Calu3 (cell line): ENCODE results near the gene DPEP1. TPM values are rescaled to one million over a fixed set of nuclear protein-coding genes. Genes with fewer than 3 reads are reported as not detected.

Source experiments
- Bru-seq: library from RNA; stranded (reverse); fragments of 400-500 nt; gene quantifications from one replicate; lab custom pipeline; 2021; lab: Mats Ljungman, UMichigan
- BruChase-seq, 2 experiments: library from RNA; stranded (reverse); fragments of 400-500 nt; gene quantifications; one replicate each; lab custom pipeline; 2021; lab: Mats Ljungman, UMichigan
- BruUV-seq: library from RNA; stranded (reverse); fragments of 400-500 nt; replicated peaks from 2 replicates; lab custom pipeline; 2021; lab: Mats Ljungman, UMichigan
- CTCF ChIA-PET: fragments of 300-600 bp; sonication (Branson Sonifier 250); formaldehyde crosslinking; loops from one replicate; lab custom pipeline; 2022; ENCODE audit warnings: antibody characterized with exemption; lab: Charles Lee
- DNase-seq: peaks from one replicate; pipeline ENCODE4 v3.0.0; 2022
- H3K27ac Mint-ChIP-seq: one replicate; pipeline ENCODE4 v1.8.0; 2022; ENCODE audit warnings: mixed read lengths; ENCODE audit not compliant: unreplicated experiment
- H3K27me3 Mint-ChIP-seq: one replicate; pipeline ENCODE4 v1.8.0; 2022; ENCODE audit warnings: mixed read lengths; ENCODE audit not compliant: unreplicated experiment
- H3K36me3 Mint-ChIP-seq: one replicate; pipeline ENCODE4 v1.8.0; 2022; ENCODE audit warnings: mild to moderate bottlenecking, moderate library complexity, mixed read lengths; ENCODE audit not compliant: insufficient read depth, unreplicated experiment
- H3K4me1 Mint-ChIP-seq: one replicate; pipeline ENCODE4 v1.8.0; 2022; ENCODE audit warnings: mild to moderate bottlenecking, low read depth, mixed read lengths; ENCODE audit not compliant: unreplicated experiment
- H3K4me3 Mint-ChIP-seq: one replicate; pipeline ENCODE4 v1.8.0; 2022; ENCODE audit warnings: mild to moderate bottlenecking, low read depth, moderate library complexity, mixed read lengths; ENCODE audit not compliant: unreplicated experiment
- H3K9me3 Mint-ChIP-seq: one replicate; pipeline ENCODE4 v1.8.0; 2022; ENCODE audit warnings: low read depth, mixed read lengths; ENCODE audit not compliant: unreplicated experiment
- CTCF ChIP-seq: fragments of 200-600 bp; IDR thresholded peaks from one replicate; pipeline ENCODE4 v1.8.0; 2022; ENCODE audit warnings: antibody characterized with exemption; ENCODE audit not compliant: unreplicated experiment
- intact Hi-C: fragments of 100-400 bp; cut with micrococcal nuclease; formaldehyde crosslinking; loops from one replicate; pipeline ENCODE4 v1.10.0; 2022; ENCODE audit not compliant: unreplicated experiment
- long read RNA-seq: library from polyadenylated mRNA; stranded (forward); transcript quantifications from one replicate; pipeline ENCODE4 v2.0.0, GENCODE V29; 2022
- total RNA-seq: library from RNA; stranded (reverse); gene quantifications from 2 replicates; pipeline ENCODE4 v1.2.3, GENCODE V29; 2022

The DPEP1 gene
- total RNA-seq (not detected in 2 replicates), Bru-seq, nascent RNA (percentile 4 among the genes with signal in this experiment), BruChase-seq, experiment 1, labeled RNA remaining after a 6-hour chase (percentile 11 among the genes with signal in this experiment), BruChase-seq, experiment 2, labeled RNA remaining after a 2-hour chase (percentile 10 among the genes with signal in this experiment)
- long read RNA-seq = 0 reads

- CTCF ChIA-PET = interaction anchor here (0.8 kb wide), 1 partner anchor 48 kb away, joined by 3 read pairs; no protein-coding TSS in a partner anchor
- no TSS peak for BruUV-seq
- H3K4me1 Mint-ChIP-seq = peaks cover 15% of the 10 kb centered on the region
- no peak within 1 kb of the TSS for H3K4me3 Mint-ChIP-seq
- DNase-seq = no peak
- no peaks in the 10 kb centered on the region for H3K9me3 Mint-ChIP-seq
- no peak for TF ChIP-seq CTCF
- peaks cover 5% of the 10 kb centered on the region for H3K36me3 Mint-ChIP-seq
- H3K27me3 Mint-ChIP-seq = peaks cover 27% of the 10 kb centered on the region
- intact Hi-C loops = no loop called here
- H3K27ac Mint-ChIP-seq = no peak within 1 kb of the TSS
Observed at GRCh38 chr16:89613231-89613953, at the start of gene DPEP1. TSS of gene DPEP1 (plus strand) at chr16:89613642. CDS start at chr16:89630411, 16,769 bp downstream.

- peak overlapping the region; percentile 82 for H3K27ac Mint-ChIP-seq
- no peak for TF ChIP-seq CTCF
- H3K4me1 Mint-ChIP-seq = peaks cover 43% of the 10 kb centered on the region
- no peak for DNase-seq
- BruUV-seq = no TSS peak
- peaks cover 12% of the 10 kb centered on the region for H3K27me3 Mint-ChIP-seq
- intact Hi-C loops = loop anchor here (5.0 kb wide), 1 partner anchor 232 kb away; no protein-coding TSS in a partner anchor
- no peaks in the 10 kb centered on the region for H3K9me3 Mint-ChIP-seq
- CTCF ChIA-PET = no interaction called here
- H3K36me3 Mint-ChIP-seq = peaks cover 91% of the 10 kb centered on the region
- H3K4me3 Mint-ChIP-seq = peak overlapping the region; percentile 61
Observed at GRCh38 chr16:89564476-89565255, 48.8 kb upstream of the DPEP1 start.

- peak overlapping the region; percentile 61 for H3K4me3 Mint-ChIP-seq
- H3K4me1 Mint-ChIP-seq = peaks cover 39% of the 10 kb centered on the region
- CTCF ChIA-PET = interaction anchor here (1.1 kb wide), 1 partner anchor 76 kb away, joined by 4 read pairs; no protein-coding TSS in a partner anchor
- H3K27ac Mint-ChIP-seq = peak overlapping the region; percentile 82
- H3K9me3 Mint-ChIP-seq = no peaks in the 10 kb centered on the region
- no peak for TF ChIP-seq CTCF
- DNase-seq = no peak
- H3K27me3 Mint-ChIP-seq = peaks cover 17% of the 10 kb centered on the region
- BruUV-seq = no TSS peak
- H3K36me3 Mint-ChIP-seq = peaks cover 86% of the 10 kb centered on the region
- intact Hi-C loops = no loop called here
Observed at GRCh38 chr16:89565256-89565505, 48.3 kb upstream of the DPEP1 start.
